Endothelial cell of umbilical vein (primary cell): ENCODE measurements around the gene YPEL1. TPM values are rescaled to one million over a fixed set of nuclear protein-coding genes. Genes with fewer than 3 reads are reported as not detected.

Experiments used
- BruUV-seq: library from RNA; stranded (reverse); fragments of 400-500 nt; replicated peaks from 2 replicates; lab custom pipeline; 2021; lab: Mats Ljungman, UMichigan
- CTCF ChIA-PET: fragments of 300-600, 350-600 bp; sonication (Branson Sonifier 250); formaldehyde crosslinking; loops from one replicate; lab custom pipeline; 2021; ENCODE audit warnings: antibody characterized with exemption, inconsistent platforms; lab: Charles Lee
- POLR2A ChIA-PET: fragments of 300-600, 350-600 bp; sonication (Branson Sonifier 250); formaldehyde crosslinking; loops from one replicate; lab custom pipeline; 2021; ENCODE audit warnings: antibody characterized with exemption, inconsistent platforms; lab: Charles Lee
- DNase-seq: peaks from one replicate; pipeline ENCODE4 v3.0.0-alpha.2; 2011; ENCODE audit warnings: low read depth, low spot score
- FAIRE-seq: peaks from 2 replicates; lab custom pipeline; 2011; peaks lifted over from hg19 to GRCh38; lab: Jason Lieb, UNC
- H2AFZ ChIP-seq: 2 replicates; pipeline ENCODE4 v1.6.0; 2012; ENCODE audit warnings: low read depth, low read length, control low read depth, inconsistent platforms
- H3K27ac ChIP-seq: 2 replicates; pipeline ENCODE4 v1.5.1; 2011; ENCODE audit warnings: low read depth, mild to moderate bottlenecking, control low read depth, low read length, moderate library complexity; ENCODE audit not compliant: insufficient read depth
- H3K27me3 ChIP-seq, 2 experiments: 2 replicates each; pipeline versions ENCODE4 v1.6.0 to v1.6.1; 2011; ENCODE audit warnings: low read length in 2 of 2, mixed read lengths in 1 of 2; ENCODE audit not compliant: control insufficient read depth in 2 of 2, insufficient read depth in 2 of 2
- H3K36me3 ChIP-seq, 2 experiments: 2 replicates in 1 of 2; 3 replicates in 1 of 2; pipeline ENCODE4 v1.5.1; 2011; ENCODE audit warnings: low read length in 2 of 2, mild to moderate bottlenecking in 1 of 2, moderate library complexity in 1 of 2; ENCODE audit not compliant: control insufficient read depth in 2 of 2, insufficient read depth in 2 of 2; ENCODE audit errors: extremely low read depth in 1 of 2
- H3K4me1 ChIP-seq: 3 replicates; pipeline ENCODE4 v1.5.1; 2011; ENCODE audit warnings: mild to moderate bottlenecking, low read length; ENCODE audit not compliant: control insufficient read depth, insufficient read depth; ENCODE audit errors: extremely low read depth
- H3K4me2 ChIP-seq: 2 replicates; pipeline ENCODE4 v1.6.1; 2011; ENCODE audit warnings: low read length, control low read depth, mixed read lengths; ENCODE audit not compliant: insufficient read depth
- H3K4me3 ChIP-seq, 3 experiments: fragments of 200-600 bp in 1 of 3; sonication (generic), shearing (Covaris generic) in 1 of 3; replicated peaks in 1 of 3; 2 replicates each; pipeline ENCODE4 v1.5.1; 2011 to 2016; ENCODE audit warnings: control low read depth in 3 of 3, low read length in 3 of 3, mild to moderate bottlenecking in 2 of 3, inconsistent platforms in 1 of 3, low read depth in 1 of 3, moderate library complexity in 1 of 3; ENCODE audit not compliant: insufficient read depth in 1 of 3
- H3K79me2 ChIP-seq: 2 replicates; pipeline ENCODE4 v1.6.0; 2012; ENCODE audit warnings: low read length, inconsistent platforms; ENCODE audit not compliant: control insufficient read depth, insufficient read depth
- H3K9ac ChIP-seq: replicated peaks from 2 replicates; pipeline ENCODE3; 2011; ENCODE audit warnings: low read length, control low read depth; ENCODE audit not compliant: insufficient read depth; ENCODE audit errors: extremely low read depth
- H3K9me1 ChIP-seq: replicated peaks from 3 replicates; pipeline ENCODE4 v1.6.0; 2011; ENCODE audit warnings: mild to moderate bottlenecking, low read length; ENCODE audit not compliant: control insufficient read depth, insufficient read depth; ENCODE audit errors: extremely low read depth
- H3K9me3 ChIP-seq: replicated peaks from 2 replicates; pipeline ENCODE4 v1.5.1; 2012; ENCODE audit warnings: low read length, inconsistent platforms; ENCODE audit not compliant: control insufficient read depth, insufficient read depth
- H4K20me1 ChIP-seq: replicated peaks from 2 replicates; pipeline ENCODE3; 2011; ENCODE audit warnings: mild to moderate bottlenecking, low read length; ENCODE audit not compliant: control insufficient read depth, insufficient read depth; ENCODE audit errors: extremely low read depth
- CTCF ChIP-seq, 2 donors: IDR thresholded peaks; 1 replicate in 1 of 2; 2 replicates in 1 of 2; pipeline ENCODE4 v1.5.1; 2011; ENCODE audit warnings: low read length in 2 of 2, mild to moderate bottlenecking in 2 of 2, moderate library complexity in 2 of 2, control low read depth in 1 of 2, inconsistent platforms in 1 of 2, low read depth in 1 of 2; ENCODE audit not compliant: insufficient read depth in 1 of 2; ENCODE audit errors: extremely low read depth in 1 of 2
- EZH2 ChIP-seq: IDR thresholded peaks from 2 replicates; pipeline ENCODE4 v1.6.1; 2012; ENCODE audit warnings: borderline replicate concordance, low read depth, mild to moderate bottlenecking, moderate library complexity, low read length, inconsistent platforms; ENCODE audit not compliant: severe bottlenecking
- FOS ChIP-seq: IDR thresholded peaks from 2 replicates; pipeline ENCODE4 v1.6.1; 2011; ENCODE audit warnings: mild to moderate bottlenecking, low read length, moderate library complexity, borderline replicate concordance; ENCODE audit not compliant: insufficient read depth
- GATA2 ChIP-seq: IDR thresholded peaks from 2 replicates; pipeline ENCODE4 v1.7.0; 2011; ENCODE audit warnings: low read depth, mild to moderate bottlenecking, moderate library complexity, mixed read lengths, low read length; ENCODE audit not compliant: insufficient read length, insufficient read depth
- JUN ChIP-seq: IDR thresholded peaks from 2 replicates; pipeline ENCODE4 v1.6.1; 2011; ENCODE audit warnings: borderline replicate concordance, low read depth; ENCODE audit not compliant: insufficient read length, insufficient read depth
- MYC ChIP-seq: IDR thresholded peaks from one replicate; pipeline ENCODE4 v1.6.1; 2011; ENCODE audit warnings: mild to moderate bottlenecking, low read depth, low read length
- POLR2A ChIP-seq: IDR thresholded peaks from 2 replicates; pipeline ENCODE4 v1.6.1; 2012; ENCODE audit warnings: low read depth, mild to moderate bottlenecking, control low read depth, low read length
- POLR2AphosphoS5 ChIP-seq: IDR thresholded peaks from 2 replicates; pipeline ENCODE4 v1.6.1; 2012; ENCODE audit warnings: low read depth, mild to moderate bottlenecking, control low read depth, low read length, moderate library complexity; ENCODE audit not compliant: insufficient read depth
- dilution Hi-C: fragments of 300-500 bp; cut with MboI; formaldehyde crosslinking; loops from one replicate; pipeline ENCODE4 v1.15.0; 2019; ENCODE audit warnings: low sequenced_read_pairs; ENCODE audit not compliant: extremely low pct_ligation_motif_present
- intact Hi-C: fragments of 100-400 bp; cut with micrococcal nuclease; formaldehyde crosslinking; loops from one replicate; pipeline ENCODE4 v1.10.0; 2022
- polyA plus RNA-seq, 4 experiments: library from polyadenylated mRNA; depleted of rRNA in 3 of 4; stranded (reverse) in 3 of 4; unstranded in 1 of 4; fragments of >200 nt; gene quantifications; 2 replicates each; pipeline versions ENCODE4 v1.2.1 to v1.2.3, GENCODE V29; 2011 to 2012; ENCODE audit warnings: missing spikeins in 1 of 4
- total RNA-seq: library from RNA; stranded (reverse); gene quantifications from 2 replicates; pipeline ENCODE4 v1.2.3, GENCODE V29; 2021
- TF ChIP-seq, protein P1 (sequence below): IDR thresholded peaks from 2 replicates; pipeline ENCODE4 v1.6.1; 2011; ENCODE audit not compliant: insufficient read depth, insufficient read length

YPEL1 gene
- total and polyA plus RNA-seq, 2 donors (not counting 3 experiments of a cell fraction or from before 2014, with no cell fraction given), result 3.7 to 6.2 TPM

GRCh38 chr22:21754523-21754922 lies 18.9 kb upstream of the YPEL1 start:
- dilution Hi-C loops (no loop called here), intact Hi-C loops (no loop called here)
- no peak overlapping the region for H3K9ac ChIP-seq
- TF ChIP-seq FOS (no peak), JUN (no peak), CTCF (IDR thresholded peaks at IDR 0.05; ENCODE audit: extremely low read depth in 1 of 2, insufficient read depth in 1 of 2, low read depth in 1 of 2, low read length in 2 of 2) (no peak), GATA2 (no peak), POLR2A (no peak), POLR2AphosphoS5 (no peak), EZH2 (no peak), MYC (no peak)
- TF ChIP-seq, protein P1, sequence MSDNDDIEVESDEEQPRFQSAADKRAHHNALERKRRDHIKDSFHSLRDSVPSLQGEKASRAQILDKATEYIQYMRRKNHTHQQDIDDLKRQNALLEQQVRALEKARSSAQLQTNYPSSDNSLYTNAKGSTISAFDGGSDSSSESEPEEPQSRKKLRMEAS, result no peak
- no peak overlapping the region for H3K4me2 ChIP-seq
- no peaks in the 10 kb centered on the region for H3K9me1 ChIP-seq
- no peaks in the 10 kb centered on the region for H3K79me2 ChIP-seq
- no peaks in the 10 kb centered on the region for H3K27me3 ChIP-seq
- H4K20me1 ChIP-seq, result no peaks in the 10 kb centered on the region
- H3K4me1 ChIP-seq, result peaks cover 21% of the 10 kb centered on the region
- H3K27ac ChIP-seq, result no peak overlapping the region
- DNase-seq (no peak), FAIRE-seq (no peak)
- H3K36me3 ChIP-seq, result peaks cover 0 to 4% of the 10 kb centered on the region in 2 experiments
- no TSS peak for BruUV-seq
- CTCF ChIA-PET, result interaction anchor here (0.6 kb wide), 1 partner anchor 169 kb away, joined by 3 read pairs; no protein-coding TSS in a partner anchor
- no peak overlapping the region for H2AFZ ChIP-seq
- no peaks in the 10 kb centered on the region for H3K9me3 ChIP-seq
- POLR2A ChIA-PET, result no interaction called here
- no peak overlapping the region for H3K4me3 ChIP-seq
